HG03575 (cell line): Measurements from ENCODE around the gene ACSS3.
"Not testable (repeated sequence)": the region's sequence is repeated elsewhere in the genome, so short reads cannot be mapped to it uniquely, and the experiment has no call there.

ENCODE experiments used
- ATAC-seq: cut with Tn5 transposase; IDR thresholded peaks from one replicate; pipeline ENCODE4 v1.9.1; 2021; ENCODE audit not compliant: unreplicated experiment, insufficient number of reproducible peaks, low FRiP score; ENCODE audit errors: extremely low read depth

The ACSS3 gene, protein sequence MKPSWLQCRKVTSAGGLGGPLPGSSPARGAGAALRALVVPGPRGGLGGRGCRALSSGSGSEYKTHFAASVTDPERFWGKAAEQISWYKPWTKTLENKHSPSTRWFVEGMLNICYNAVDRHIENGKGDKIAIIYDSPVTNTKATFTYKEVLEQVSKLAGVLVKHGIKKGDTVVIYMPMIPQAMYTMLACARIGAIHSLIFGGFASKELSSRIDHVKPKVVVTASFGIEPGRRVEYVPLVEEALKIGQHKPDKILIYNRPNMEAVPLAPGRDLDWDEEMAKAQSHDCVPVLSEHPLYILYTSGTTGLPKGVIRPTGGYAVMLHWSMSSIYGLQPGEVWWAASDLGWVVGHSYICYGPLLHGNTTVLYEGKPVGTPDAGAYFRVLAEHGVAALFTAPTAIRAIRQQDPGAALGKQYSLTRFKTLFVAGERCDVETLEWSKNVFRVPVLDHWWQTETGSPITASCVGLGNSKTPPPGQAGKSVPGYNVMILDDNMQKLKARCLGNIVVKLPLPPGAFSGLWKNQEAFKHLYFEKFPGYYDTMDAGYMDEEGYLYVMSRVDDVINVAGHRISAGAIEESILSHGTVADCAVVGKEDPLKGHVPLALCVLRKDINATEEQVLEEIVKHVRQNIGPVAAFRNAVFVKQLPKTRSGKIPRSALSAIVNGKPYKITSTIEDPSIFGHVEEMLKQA

DNA sequence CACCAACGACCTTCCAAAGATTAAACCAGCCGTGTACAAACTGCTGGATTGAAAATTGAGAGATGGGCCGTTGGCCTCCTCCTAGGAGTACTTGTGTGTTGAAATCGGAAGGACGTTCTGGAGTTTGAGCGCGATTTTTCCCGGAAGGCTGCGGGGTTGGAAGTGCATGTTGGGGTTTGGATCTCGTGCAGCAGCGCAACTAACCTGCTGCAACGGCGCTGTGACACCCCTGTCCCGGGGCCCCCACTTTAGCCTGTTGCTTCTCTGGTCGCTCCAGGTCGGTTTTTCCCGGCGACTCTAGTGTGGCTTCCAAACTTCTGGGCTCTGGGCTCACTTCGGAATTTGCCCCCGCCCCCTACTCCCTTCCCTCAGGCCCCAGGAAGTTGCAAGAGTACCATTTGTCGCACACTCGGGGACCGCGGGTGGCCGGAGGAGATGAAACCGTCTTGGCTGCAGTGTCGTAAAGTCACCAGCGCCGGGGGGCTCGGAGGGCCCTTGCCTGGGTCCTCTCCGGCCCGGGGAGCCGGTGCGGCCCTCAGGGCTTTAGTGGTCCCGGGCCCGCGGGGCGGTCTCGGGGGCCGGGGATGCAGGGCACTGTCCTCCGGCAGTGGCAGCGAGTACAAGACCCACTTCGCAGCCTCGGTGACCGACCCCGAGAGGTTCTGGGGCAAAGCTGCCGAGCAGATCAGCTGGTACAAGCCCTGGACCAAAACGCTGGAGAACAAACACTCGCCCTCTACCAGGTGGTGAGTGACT is at the start of gene ACSS3:
TSS of gene ACSS3 (plus strand) at position 394 of the 756 bp plus-strand sequence. CDS start at position 436, 42 bp downstream.
- no peak for ATAC-seq

DNA sequence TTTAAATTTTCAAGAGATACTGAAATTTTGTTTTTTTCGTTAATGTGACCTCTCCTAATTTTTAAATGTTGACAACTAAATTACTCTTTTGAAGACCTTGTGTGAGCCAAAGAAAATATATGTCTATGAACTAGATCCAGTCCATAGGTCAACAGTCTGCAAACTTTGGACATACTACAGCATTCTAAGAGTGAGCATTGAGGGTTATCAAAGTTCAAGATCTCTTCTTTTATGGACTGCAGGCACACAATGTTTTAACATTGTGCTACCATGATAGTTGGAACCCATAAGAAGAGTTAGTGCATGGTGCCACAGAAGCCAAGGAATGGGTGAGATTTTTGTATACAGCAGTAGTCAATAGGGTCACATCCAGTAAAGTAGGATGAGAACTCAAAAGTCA is 43.0 kb upstream of the ACSS3 start:
- ATAC-seq, result no peak

DNA sequence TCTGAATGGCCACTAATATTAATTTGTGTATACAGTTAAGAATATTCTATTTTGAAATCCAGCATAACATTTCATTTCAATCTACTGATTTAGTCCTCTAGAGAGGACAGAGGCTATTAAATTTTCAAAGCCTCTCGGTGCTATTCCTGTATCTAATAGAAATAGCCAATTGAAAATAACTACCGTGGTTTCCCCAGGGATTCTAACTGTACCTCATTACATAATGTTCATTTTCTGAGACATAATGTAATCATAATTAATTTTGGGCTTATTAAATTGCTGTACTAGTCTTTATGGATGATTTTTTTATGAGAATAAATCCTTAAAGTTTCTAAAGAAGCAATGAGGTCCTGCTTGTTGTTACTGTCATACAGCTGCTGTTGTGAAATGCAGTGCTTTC is 38.6 kb upstream of the ACSS3 start:
- ATAC-seq, result no peak

DNA sequence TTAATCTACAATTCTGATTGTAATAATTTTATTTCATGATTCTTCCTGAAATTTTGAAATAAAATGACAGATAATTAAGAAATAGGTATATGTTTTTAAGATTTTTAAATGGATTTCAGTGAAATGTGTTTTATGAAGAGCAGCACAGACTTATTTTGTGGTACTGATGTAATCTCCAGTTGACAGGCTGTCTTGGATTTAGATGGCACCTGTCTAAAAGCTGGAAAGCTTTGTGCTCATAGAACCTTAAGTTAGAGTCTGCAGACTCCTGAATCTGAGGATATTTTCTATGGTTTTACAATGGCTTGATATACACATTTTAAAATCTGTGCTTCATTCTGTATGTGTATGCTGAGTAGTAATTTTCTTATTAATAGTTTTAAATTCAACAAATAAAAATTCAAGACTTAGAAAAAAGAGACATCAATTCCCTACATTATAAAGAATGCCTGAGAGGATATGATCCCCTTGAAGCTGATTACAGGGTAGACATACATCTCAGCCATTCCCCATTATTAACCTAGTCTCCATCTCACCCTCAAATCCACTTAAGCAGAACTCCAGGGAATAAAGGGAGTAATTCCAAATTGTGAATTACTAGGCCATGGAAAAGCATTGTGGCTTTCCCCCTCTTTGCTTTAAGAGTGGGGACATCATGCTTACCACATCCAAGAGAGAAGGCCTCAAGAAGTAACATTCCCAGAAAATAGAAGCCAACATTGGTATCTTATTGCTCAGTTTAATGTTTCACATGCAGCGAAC is 33.7 kb upstream of the ACSS3 start:
- no peak for ATAC-seq

DNA sequence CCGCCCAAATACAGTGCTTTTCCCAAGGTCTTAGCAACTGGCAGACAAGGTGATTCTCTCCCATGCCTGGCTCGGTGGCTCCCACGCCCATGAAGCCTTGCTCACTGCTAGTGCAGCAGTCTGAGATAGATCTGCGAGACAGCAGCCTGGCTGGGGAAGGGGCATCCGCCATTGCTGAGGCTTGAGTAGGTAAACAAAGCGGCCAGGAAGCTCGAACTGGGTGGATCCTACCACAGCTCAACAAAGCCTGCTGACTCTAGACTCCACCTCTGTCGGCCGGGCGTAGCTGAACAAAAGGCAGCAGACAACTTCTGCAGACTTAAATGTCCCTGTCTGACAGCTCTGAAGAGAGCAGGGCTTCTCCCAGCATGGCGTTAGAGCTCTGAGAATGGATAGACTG is 12.9 kb upstream of the ACSS3 start:
- not testable (repeated sequence) for ATAC-seq

DNA sequence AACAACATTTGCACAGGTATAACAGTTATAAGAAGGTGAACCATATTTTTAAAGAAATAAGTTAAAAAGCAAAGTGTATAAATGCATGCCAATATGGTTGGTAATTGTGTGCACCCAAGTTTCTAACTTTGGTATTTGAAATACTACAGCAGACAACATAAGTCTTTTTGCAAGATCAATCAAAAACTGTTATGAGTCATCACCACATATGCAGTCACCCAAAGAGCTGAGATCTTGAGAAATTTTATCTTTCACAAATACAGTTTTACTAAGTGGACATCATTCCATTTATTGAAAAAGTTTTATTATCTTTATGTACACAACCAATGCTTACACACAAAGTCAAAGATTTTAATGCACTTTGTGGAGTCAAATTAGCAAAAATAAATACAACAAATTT is 7.0 kb upstream of the ACSS3 start:
- ATAC-seq, result no peak

DNA sequence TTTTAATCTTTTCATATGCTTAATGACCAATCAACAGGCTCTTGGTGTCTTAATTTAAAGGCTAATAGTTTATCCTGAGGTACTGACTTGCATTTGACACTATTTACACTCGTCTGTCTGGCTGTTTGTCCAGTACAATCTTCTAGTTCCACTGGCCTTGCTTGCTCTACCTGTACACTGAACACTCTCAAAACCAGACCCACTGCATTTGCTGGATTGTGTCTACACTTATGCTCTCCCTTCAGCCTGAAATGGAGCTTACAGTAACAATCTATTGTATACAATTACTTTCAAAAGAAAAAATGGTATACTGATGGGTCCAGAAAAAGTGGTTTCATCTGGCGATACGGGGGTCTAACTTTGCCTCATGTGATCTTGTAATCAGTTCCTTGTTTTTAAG is 2.3 kb upstream of the ACSS3 start:
- ATAC-seq, result no peak

DNA sequence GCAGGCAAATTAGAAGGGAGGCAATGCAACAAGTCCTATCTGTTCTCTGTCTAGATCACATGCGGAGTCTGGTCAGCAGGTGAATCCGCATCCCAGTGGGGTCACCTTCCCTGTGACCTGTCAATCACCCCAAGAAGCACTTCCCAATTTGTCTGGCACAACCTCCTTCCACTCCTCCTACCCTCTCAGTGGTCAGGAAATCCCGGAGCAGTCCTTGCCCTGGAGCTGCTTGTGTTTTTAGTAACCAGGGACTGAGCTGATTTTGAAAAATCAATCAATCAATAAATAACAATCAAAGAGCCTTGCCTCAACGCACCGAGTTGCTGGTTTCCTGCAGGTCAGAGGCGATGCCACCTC is 572 bp upstream of the ACSS3 start:
- ATAC-seq, result no peak

DNA sequence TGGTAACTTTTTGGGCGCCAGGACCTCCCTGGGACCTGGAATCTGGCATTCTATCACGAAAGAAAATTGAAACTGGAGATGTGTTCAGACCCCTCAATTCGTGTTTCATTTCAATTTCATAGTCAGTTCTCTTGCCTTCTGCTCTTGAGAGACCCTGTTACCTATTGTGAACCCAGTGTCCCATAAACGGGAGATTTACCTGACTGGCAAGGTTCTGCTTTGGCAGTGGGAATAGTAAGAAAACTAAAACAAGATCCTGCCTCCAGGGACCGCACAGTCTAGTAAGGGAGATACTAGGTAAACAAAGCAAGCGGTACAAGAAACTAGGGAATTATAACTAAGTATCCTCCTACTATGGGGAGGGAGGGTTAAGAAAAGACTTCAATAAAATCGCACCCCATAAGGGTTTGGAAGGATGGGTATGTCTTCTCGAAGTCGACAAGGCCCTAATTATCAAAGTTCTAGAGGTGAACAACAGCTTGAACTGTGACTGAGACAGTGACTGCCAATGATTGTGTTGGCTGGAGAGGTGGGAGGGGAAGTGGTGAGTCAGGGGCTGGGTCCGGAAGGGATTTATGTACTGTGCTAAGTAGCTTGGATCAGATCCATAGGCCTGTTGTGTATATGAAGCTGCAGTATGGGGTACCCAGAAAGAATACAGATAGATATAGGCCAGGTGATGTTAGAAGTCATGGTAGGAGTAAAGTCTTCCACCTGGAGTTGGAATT is 754 bp downstream of the ACSS3 start:
- ATAC-seq, result no peak

DNA sequence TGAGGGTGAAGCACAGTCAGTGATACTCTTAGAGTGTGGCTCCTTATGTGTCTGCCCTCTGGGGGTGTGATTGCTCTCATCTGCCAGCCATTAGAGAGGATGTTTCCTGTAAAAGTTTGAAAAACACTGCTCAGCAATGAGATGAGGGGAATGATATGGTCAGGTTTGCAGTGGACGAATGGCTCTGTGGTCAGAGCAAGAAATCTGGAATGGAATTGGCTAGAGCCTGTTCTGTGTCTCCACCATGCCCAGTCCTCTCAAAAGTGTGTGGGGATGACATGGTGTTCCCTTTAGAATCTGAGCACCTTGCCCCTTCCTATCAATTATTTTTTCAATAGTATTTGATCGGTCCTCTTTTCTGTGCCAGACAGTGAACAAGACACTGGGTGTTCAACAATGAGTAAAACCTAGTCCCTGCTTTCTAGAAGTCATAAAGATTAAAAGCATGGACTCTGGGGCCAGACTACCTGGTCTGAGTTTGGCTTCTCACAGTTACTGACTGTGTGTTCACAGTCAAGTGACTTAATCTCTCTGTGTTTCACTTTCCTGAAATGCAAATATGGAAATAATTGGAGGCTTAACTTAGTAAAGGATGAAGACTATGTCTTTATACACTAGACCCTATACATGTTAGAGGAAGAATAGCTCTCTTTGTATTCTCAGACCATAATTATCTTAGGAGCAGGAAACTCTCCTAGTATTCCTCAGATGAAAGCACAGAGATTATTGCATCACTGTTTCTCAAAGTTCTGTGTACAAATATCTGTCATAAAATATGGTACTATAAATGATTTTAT is 1.6 kb downstream of the ACSS3 start:
- ATAC-seq, result no peak

DNA sequence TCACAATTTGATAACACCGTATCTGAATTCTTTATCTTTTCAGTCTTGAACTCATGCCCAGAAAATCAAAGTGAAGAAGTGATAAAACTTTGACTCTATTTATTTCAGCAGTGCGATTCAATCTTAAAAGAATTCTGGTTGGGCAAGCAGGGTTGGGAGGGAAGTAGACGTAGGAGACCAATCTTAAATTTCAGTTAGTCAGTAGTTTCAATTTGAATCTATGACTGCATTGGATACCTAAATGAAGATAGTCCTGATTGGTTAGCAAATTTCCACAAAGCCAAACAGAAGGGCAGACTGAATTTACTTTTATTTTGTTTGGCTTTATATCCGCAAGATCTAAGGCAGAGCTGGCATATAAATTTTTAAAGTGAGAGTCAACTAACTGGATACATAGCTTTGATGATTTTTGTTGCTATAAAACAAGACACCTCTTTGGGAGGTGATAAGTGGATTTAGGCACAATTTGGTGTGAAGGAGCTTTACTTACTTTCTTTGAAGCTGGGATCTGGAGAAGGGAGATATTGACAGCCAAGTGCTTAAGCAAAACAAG is 2.6 kb downstream of the ACSS3 start:
- no peak for ATAC-seq

DNA sequence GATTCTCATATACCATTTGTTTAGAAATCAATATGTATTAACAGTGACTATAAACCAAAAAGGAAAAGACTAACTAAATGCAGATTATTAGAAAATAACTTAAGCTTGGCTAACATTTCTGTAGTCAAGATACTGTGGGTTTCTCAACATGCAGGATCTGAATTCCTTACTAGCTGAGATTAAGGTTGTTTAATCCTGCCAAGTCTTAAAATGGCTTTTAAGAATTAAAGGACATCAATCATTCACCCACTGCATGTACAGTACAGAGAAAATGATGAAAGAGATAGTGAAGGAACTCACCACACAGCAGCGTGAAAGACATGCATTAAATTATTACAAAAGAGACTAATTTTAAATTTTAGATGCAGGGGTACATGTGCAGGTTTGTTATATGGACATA is 3.8 kb downstream of the ACSS3 start:
- no peak for ATAC-seq

DNA sequence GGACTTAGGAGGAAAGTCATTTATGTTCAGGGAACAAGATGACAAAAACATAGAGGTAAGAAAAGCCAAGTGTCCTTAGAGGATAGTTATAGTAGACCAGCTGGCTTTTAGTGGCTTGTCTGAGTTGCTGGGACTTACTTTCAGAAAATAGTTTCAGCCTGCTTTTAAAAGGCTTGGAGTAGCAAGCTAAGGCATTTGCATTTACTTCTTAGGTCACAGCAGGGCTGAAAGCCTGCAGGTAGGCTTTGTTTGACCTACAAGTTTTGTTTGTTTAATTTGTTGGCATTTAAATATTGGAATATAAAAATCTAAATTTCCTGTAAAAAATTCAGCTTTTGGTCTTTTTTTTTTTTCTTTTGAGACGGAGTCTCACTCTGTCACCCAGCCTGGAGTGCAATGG is 5.1 kb downstream of the ACSS3 start:
- no peak for ATAC-seq

DNA sequence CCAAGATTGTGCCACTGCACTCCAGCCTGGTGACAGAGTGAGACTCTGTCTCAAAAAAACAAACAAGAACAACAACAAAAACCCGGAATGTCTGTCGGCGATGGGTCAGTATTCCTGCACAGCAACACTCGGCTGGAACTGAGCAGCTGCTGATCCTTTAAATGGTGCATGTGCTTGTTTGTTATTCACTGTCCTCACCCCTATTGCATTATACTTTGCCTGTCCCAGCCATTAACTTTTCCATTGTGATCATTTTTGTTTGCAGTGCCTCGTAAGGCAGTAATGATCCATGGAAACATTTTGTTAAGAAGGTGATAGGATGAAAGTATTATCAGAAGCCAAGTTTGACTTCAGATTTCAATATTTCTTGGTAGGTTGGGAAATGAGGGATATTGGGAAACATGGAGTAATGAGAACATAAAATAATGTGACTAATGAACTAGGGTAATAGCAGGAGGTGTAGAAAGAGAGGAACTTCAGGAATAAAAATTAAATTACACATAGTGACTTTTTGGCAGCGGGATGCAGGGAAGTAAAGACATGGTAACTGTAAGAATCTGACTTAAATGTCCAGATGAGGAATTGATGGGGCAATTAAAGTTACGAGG is 6.1 kb downstream of the ACSS3 start:
- ATAC-seq, result no peak

DNA sequence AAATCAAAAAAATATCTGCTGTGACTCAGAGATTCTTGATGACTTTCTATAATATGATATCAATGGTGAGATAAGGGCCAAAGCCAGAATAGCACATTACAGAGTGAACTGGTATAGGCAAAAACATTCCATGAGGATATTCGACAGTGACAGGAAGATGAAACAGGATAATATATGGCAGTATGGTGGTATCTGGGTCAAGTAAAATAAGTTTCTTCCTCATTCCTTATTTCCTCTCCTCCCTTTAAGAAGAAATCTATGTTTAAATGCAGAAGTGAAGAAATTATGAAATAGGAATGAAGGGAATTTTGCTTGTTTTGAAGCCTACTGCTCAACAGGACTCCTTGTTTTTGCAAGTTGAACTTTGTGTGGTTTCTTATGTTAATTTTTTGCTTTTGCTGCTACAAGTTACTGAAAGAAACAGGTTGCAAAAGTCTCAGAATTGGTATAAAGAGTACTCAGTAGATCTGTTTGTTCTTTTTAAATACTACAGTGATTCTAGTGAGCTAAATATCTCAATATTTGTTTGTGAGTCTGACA is 7.0 kb downstream of the ACSS3 start:
- no peak for ATAC-seq

DNA sequence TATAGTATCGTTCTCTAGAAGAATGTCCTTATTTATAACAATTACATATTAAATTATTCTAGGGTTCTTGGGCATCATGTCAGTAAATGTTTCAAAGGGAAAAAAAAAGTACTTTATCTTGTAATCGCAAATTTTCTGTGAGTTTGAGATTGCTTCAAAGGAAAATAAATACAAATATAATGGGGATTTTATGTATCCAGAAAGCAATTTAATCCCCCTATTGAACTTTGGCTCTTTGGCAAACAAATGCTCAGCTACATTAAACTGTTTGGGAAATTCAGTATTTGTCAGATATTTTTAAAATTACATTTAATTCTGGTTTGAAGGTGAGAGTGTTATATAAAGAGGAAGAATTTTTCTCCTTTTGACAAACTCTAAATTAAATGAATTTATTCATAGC is 8.0 kb downstream of the ACSS3 start:
- no peak for ATAC-seq

DNA sequence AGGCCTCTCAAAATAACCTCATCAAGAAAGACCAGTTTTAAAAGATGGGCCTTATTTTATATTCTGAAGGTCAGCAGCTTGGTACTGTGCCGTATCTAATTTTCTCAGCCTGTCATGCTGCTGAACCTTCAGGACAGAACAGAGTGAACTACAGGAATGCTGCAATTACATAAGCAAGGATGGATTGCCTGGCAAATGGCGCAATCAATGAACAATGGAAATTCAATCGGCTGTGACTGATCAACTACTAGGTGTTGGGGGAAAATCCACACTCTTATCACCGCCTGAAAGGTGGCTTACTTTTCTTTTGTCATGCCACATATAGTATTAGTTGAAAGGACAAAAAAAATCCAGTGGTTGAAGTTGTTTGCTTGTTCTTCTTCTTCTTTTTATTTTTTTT is 8.5 kb downstream of the ACSS3 start:
- no peak for ATAC-seq
